GM19455 (cell line): ENCODE data around the gene POLK.
"Not testable (repeated sequence)": the region's sequence is repeated elsewhere in the genome, so short reads cannot be mapped to it uniquely, and the experiment has no call there.

ENCODE experiments used
- ATAC-seq: cut with Tn5 transposase; IDR thresholded peaks from one replicate; pipeline ENCODE4 v1.9.1; 2021; ENCODE audit not compliant: unreplicated experiment

The POLK gene

DNA sequence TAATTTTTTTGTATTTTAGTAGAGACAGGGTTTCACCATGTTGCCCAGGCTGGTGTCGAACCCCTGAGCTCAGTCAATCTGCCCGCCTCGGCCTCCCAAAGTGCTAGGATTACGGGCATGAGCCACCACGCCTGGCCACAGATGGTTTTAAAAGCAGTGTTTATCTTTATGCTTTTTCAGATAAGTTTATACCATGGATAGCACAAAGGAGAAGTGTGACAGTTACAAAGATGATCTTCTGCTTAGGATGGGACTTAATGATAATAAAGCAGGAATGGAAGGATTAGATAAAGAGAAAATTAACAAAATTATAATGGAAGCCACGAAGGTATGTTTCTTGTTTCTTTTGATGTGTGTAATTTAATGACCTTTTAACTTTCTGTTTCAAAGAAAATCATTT lies 35.1 kb downstream of the POLK start:
- no peak for ATAC-seq

DNA sequence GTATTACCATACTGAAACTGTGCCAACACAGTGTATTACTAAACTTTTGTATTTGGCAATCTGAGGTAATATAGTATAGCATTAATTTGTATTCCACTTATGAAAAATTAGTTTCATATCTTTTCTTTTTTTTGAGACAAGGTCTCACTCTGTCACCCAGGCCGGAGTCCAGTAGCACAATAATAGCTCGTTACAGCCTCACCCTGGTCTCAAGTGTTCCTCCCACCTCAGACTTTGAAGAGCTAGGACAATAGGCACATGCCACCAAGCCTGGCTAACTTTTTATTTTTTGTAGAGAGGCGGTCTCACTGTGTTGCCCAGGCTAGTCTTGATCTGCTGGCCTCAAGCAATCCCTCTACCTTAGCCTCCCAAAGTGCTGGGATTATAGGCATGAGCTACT lies 36.1 kb downstream of the POLK start:
- ATAC-seq = no peak

GRCh38 chr5:75550597-75550996 lies 38.9 kb downstream of the POLK start:
- no peak for ATAC-seq

DNA sequence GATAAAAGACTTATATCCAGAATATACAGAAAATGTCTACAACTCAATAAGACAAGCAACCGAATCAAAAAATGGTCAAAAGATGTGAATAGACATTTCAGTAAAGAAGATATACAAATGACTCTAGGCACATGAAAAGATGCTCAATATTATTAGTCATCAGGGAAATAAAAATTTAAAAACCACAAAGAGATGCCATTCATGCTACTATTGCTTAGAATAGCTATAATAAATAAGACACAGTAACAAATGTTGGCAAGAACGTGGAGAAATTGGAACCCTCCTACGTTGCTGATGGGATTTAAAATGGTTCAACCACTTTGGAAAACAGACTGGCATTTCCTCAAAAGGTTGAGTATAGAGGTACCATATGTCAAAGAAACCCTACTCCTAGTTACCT lies 39.8 kb downstream of the POLK start:
- no peak for ATAC-seq

DNA sequence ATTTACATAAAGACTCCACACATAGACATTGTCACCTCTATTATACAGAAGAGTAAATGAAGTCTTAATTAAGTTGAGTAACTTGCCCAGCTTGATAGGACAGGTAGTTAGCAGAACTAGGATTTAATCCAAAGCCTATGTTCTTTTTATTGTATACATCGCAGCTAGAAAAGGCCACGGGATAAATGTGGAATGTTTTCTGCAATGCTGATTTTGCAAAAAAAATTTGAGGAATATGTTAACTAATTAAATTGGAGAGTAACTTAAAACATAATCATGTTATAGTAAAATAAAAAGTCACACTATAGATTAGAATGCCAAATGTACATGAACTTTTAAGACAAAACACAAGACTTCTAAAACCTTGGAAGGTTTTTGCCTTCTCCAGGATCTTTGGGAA lies 41.1 kb downstream of the POLK start:
- ATAC-seq = no peak

DNA sequence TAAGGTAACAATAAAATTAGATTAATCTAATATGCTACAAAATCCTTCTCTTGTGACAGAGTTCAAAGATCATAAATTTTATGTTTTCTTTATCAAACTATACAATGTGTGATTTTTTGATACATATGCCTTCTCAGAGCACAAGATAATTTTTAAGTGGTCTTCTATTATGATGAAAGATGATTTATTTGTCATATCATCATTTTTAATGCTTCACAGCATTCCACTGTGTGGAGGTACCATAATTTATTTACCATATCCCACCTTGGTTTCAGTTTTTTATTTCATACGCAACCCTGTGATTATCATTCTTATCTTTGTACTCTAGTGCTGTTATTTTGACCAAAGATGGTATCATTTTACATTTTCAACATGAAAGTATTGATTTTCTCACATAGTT lies 41.7 kb downstream of the POLK start:
- no peak for ATAC-seq

DNA sequence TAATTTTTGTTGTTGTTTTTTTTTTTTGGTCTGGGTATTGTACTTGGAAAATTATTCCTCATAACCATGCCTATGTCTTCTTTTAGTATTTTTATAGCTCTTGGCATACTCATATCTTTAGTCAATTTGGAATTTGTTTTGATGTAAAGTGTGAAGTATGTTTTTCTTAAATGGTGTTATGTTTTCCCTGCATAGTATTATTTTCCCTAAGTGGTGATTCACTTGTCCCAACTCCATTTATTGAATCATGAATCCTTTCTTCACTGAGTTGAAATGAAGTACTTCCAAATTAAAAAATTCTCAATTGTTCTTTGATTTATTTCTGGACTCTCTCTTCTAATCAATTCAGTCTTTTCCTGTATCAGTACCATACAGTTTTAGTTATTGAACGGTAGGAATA lies 46.5 kb downstream of the POLK start:
- no peak for ATAC-seq

- ATAC-seq = no peak
Measured at GRCh38 chr5:75558981-75559632, 47.4 kb downstream of the POLK start.

- ATAC-seq = not testable (repeated sequence)
Measured at GRCh38 chr5:75560655-75561054, 49.0 kb downstream of the POLK start.

- ATAC-seq = not testable (repeated sequence)
Measured at GRCh38 chr5:75565991-75566709, 54.5 kb downstream of the POLK start.

DNA sequence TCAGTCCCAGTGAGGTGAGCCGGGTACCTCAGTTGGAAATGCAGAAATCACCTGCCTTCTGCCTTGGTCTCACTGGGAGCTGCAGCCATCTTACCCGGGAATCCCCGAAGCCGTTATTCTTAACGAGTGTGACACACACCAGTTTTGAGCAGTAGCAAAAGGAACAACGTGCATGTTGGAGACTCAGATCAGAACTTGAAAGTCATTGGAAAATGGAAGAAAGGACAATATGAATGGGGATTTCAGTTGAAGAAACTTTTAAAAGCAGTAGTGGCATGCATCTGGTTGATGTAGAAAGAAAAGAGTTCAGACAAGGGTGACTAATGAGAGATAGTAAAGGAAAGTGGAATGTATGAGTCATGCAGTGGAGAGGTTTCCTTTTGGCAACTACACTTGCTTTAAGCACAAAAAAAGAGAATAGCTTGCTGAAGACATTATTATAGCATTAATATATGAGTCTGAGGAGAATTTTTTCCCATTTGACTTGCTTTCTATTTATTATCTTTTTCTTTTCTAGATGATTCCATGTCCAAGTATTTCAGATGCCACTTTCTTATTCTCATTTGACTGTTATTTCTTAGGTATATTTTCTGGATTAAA lies 55.1 kb downstream of the POLK start:
- ATAC-seq = peak; percentile 91

DNA sequence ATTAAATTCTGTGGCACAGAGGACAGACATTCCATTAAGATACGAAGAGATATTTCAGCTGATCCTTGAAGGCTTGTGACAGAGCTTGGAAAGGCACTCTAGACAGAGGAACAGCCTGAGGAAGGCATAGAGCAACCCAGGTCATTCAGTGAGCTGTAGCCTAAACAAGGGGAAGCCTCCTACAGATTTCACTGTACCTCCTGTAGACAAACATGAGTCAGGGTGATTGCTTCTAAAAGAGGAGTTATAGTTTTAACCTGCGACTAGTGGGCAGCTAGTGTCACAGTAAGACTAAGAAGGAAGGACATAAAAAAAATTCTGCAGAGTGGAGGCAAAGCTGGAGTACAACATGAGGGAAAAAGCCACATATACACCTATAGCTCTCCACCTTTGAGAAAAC lies 56.0 kb downstream of the POLK start:
- no peak for ATAC-seq

DNA sequence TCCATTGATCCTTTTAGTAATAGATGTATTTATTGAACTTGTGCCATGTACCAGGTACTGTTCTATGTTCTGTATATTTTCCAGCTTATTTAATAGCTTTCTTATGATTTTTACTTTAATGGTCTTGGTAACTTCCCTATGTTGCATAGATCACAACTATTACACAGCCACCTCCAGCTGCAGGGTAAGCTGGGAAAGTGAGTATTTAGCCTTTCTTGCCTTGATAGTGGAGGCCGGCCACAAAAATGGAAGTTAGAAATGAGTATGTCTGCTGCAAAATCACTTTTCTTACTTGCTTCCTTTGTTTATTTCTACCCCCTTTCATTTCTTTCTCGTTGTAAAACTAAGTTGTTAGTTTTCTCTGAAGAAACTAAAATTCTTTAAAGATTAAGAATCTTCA lies 56.5 kb downstream of the POLK start:
- no peak for ATAC-seq

- no peak for ATAC-seq
Measured at GRCh38 chr5:75571547-75571946, 59.9 kb downstream of the POLK start.

- ATAC-seq = peak; percentile 14
Measured at GRCh38 chr5:75574791-75575190, 63.1 kb downstream of the POLK start.

DNA sequence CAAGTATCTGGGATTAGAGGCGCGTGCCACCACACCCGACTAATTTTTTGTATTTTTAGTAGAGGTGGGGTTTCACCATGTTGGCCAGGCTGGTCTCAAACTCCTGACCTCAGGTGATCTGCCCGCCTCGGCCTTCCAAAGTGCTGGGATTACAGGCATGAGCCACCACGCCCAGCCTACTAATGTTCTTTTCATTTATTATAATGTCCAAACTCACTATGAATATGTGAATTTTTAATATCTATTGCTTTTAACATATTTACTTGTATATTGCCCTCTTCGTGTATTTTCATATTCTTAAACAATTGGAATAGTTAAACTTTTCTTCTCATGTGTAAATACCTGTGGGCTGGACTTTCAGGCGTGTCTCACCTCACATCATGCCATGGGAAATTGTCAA lies 66.6 kb downstream of the POLK start:
- ATAC-seq = not testable (repeated sequence)

GRCh38 chr5:75584641-75585040 lies 73.0 kb downstream of the POLK start:
- ATAC-seq = no peak

- ATAC-seq = no peak
Measured at GRCh38 chr5:75588666-75589065, 77.0 kb downstream of the POLK start.

DNA sequence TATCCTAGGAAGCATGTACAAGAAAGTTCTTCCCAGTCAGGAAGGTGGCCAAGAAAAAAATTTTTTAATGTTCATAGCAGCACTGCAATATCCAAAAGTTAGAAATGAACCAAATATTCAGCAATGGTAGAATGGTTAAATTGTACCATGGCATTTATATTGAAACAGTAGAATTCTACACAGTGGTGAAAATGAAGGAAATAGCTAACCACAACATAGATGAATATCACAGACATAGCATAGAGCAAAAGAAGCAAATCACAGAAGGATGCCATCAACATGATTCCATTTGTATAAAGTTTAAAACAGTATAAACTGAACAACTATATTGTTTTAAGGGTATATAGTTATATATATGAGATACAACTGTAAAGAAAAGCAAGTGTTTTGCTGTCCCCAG lies 88.8 kb downstream of the POLK start:
- no peak for ATAC-seq

- no peak for ATAC-seq
Measured at GRCh38 chr5:75601567-75601966, 89.9 kb downstream of the POLK start.

DNA sequence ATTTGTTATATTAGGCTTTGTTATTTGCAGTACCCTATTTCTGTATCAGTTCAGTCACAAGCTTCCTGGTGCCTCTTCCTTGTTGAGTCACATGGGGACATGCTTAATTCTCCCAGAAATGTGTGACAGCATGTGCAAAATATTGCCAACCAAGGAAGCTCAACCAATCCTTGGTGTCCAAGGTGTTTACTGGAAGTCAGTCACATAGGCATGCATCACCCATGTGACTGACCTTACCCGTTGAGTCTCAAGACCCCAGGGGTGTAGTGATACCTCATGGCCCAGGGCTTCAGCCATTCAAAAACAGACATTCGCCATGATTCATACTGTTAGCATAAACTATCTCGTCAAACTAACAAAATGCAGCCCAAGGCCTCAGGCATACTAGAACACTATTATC lies 90.3 kb downstream of the POLK start:
- no peak for ATAC-seq

GRCh38 chr5:75603371-75603770 lies 91.7 kb downstream of the POLK start:
- ATAC-seq = no peak
